Psoas muscle (tissue), 8 donors: ENCODE measurements around the gene MTM1. TPM values are rescaled to one million over a fixed set of nuclear protein-coding genes. Genes with fewer than 3 reads are reported as not detected.

Experiments used
- ATAC-seq, 4 donors: fragments of 200-7000 bp; cut with Tn5 transposase; one replicate each; pipeline ENCODE4 v1.9.1; 2020; ENCODE audit warnings: moderate library complexity in 3 of 4, mild to moderate bottlenecking in 2 of 4
- DNase-seq, 2 donors: peaks; one replicate each; pipeline ENCODE4 v3.0.0-alpha.2; 2020
- H3K27ac ChIP-seq: fragments of 200-600 bp; one replicate; pipeline ENCODE4 v1.8.0; 2022
- H3K27me3 ChIP-seq, 3 donors: fragments of 200-600 bp in 1 of 3; one replicate each; pipeline versions ENCODE4 v1.6.1 to v1.8.0; 2013 to 2022; ENCODE audit warnings: low read length in 2 of 3, mild to moderate bottlenecking in 2 of 3, moderate library complexity in 1 of 3; ENCODE audit not compliant: insufficient read depth in 3 of 3
- H3K36me3 ChIP-seq, 2 donors: fragments of 200-600 bp in 1 of 2; one replicate each; pipeline versions ENCODE4 v1.6.1 to v1.8.0; 2013 to 2022; ENCODE audit warnings: low read depth in 1 of 2, mild to moderate bottlenecking in 1 of 2, moderate library complexity in 1 of 2; ENCODE audit not compliant: insufficient read depth in 1 of 2
- H3K4me1 ChIP-seq: fragments of 200-600 bp; one replicate; pipeline ENCODE4 v1.8.0; 2022
- H3K4me3 ChIP-seq: fragments of 200-600 bp; one replicate; pipeline ENCODE4 v1.8.0; 2022; ENCODE audit warnings: mild to moderate bottlenecking
- H3K9me3 ChIP-seq: fragments of 200-600 bp; one replicate; pipeline ENCODE4 v1.8.0; 2022
- CTCF ChIP-seq: fragments of 200-600 bp; IDR thresholded peaks from one replicate; pipeline ENCODE4 v1.8.0; 2022; ENCODE audit warnings: antibody characterized with exemption
- whole genome bisulfite sequencing, 3 donors: extraction: QIAGEN DNeasy Blood & Tissue Kit; methylation state at CpG; one replicate each; pipeline versions ENCODE4 v1.1.6 to v1.1.7; 2013; 5-methylcytosine and 5-hydroxymethylcytosine counted together
- intact Hi-C, 2 donors: fragments of 100-400 bp; cut with DNase I; formaldehyde crosslinking; loops; one replicate each; pipeline versions ENCODE4 v1.11.0 to v1.14.2; 2022
- polyA plus RNA-seq, 3 donors: library from polyadenylated mRNA; stranded (reverse); fragments of 200-250 nt; gene quantifications; one replicate each; pipeline ENCODE4 v1.2.3, GENCODE V29; 2013
- total RNA-seq, 4 donors: library from RNA; stranded (reverse); fragmentation: NEBNext Ultra II Directional in 2 of 4; extraction: Animal tissue kit (Norgen Biotek cat#: 25700) in 2 of 4; gene quantifications; one replicate each; pipeline versions ENCODE4 v1.2.1 to v1.2.4, GENCODE V29; 2021 to 2023
- donor health status: healthy with polysubstance abuse.
- donor health status: DM: no; HTN: no; CAD: no; lungs with moderate emphysema.
- donor health status: Bipolar disorder and iron deficiency.
- donor health status: healthy.
- donor health status: DM: yes; HTN: yes; CAD: no.
- donor health status: DM: no; HTN: no; CAD: no.
- donor health status: DM: no; HTN: no; CAD: no.
- donor health status: DM: yes; HTN: yes; CAD: no.

MTM1 gene
- total and polyA plus RNA-seq, 7 donors: 4.9 to 17.4 (median 15.0) TPM

- ATAC-seq: no peak
- H3K9me3 ChIP-seq: no peaks in the 10 kb centered on the region
- no peak overlapping the region for H3K27ac ChIP-seq
- TF ChIP-seq CTCF: no peak
- H3K4me3 ChIP-seq: no peak overlapping the region
- intact Hi-C loops: no loop called here
- no peaks in the 10 kb centered on the region for H3K4me1 ChIP-seq
- no peak for DNase-seq
- H3K27me3 ChIP-seq: no peaks in the 10 kb centered on the region
- peaks cover 0 to 31% of the 10 kb centered on the region in 2 donors for H3K36me3 ChIP-seq
These were observed 55.2 kb downstream of the MTM1 start for GRCh38 chrX:150623583-150623982.

GRCh38 chrX:150625097-150625496 lies 56.7 kb downstream of the MTM1 start:
- intact Hi-C loops: no loop called here
- H3K4me3 ChIP-seq: no peak overlapping the region
- H3K36me3 ChIP-seq: peaks cover 0 to 19% of the 10 kb centered on the region in 2 donors
- DNase-seq: no peak
- 38 to 60% (median 57%) methylated on average over 6 of the region's 6 CpGs for WGBS, 3 donors
- no peaks in the 10 kb centered on the region for H3K27me3 ChIP-seq
- no peaks in the 10 kb centered on the region for H3K9me3 ChIP-seq
- TF ChIP-seq CTCF: no peak
- ATAC-seq: no peak
- H3K27ac ChIP-seq: no peak overlapping the region
- H3K4me1 ChIP-seq: no peaks in the 10 kb centered on the region

GRCh38 chrX:150625875-150626274 lies 57.5 kb downstream of the MTM1 start:
- H3K4me1 ChIP-seq: no peaks in the 10 kb centered on the region
- no peak for ATAC-seq
- H3K36me3 ChIP-seq: peaks cover 0 to 20% of the 10 kb centered on the region in 2 donors
- H3K27me3 ChIP-seq: no peaks in the 10 kb centered on the region
- no peak for TF ChIP-seq CTCF
- no peaks in the 10 kb centered on the region for H3K9me3 ChIP-seq
- no peak for DNase-seq
- H3K27ac ChIP-seq: no peak overlapping the region
- intact Hi-C loops: no loop called here
- 80 to 100% (median 98%) methylated on average over 3 of the region's 3 CpGs for WGBS, 3 donors
- no peak overlapping the region for H3K4me3 ChIP-seq

- DNase-seq (no peak), ATAC-seq (no peak)
- no peaks in the 10 kb centered on the region for H3K27me3 ChIP-seq
- H3K36me3 ChIP-seq: peaks cover 0 to 15% of the 10 kb centered on the region in 2 donors
- no peaks in the 10 kb centered on the region for H3K4me1 ChIP-seq
- no peak for TF ChIP-seq CTCF
- intact Hi-C loops: no loop called here
- no peak overlapping the region for H3K4me3 ChIP-seq
- no peak overlapping the region for H3K27ac ChIP-seq
- no peaks in the 10 kb centered on the region for H3K9me3 ChIP-seq
These were observed 59.5 kb downstream of the MTM1 start for GRCh38 chrX:150627957-150628356.

GRCh38 chrX:150635952-150636351 lies 67.5 kb downstream of the MTM1 start:
- H3K4me1 ChIP-seq: no peaks in the 10 kb centered on the region
- intact Hi-C loops: no loop called here
- ATAC-seq (no peak), DNase-seq (no peak)
- H3K27ac ChIP-seq: no peak overlapping the region
- no peak for TF ChIP-seq CTCF
- 63 to 69% (median 64%) methylated on average over 3 of the region's 3 CpGs for WGBS, 3 donors
- no peaks in the 10 kb centered on the region for H3K9me3 ChIP-seq
- no peak overlapping the region for H3K4me3 ChIP-seq
- peaks cover 0 to 17% of the 10 kb centered on the region in 2 donors for H3K36me3 ChIP-seq
- no peaks in the 10 kb centered on the region for H3K27me3 ChIP-seq
